ENCODE data around the gene NEK10. TPM values are rescaled to one million over a fixed set of nuclear protein-coding genes. Genes with fewer than 3 reads are reported as not detected.

Gene NEK10
- total RNA-seq, 1 experiment from 2014 or later = 0.66 TPM

DNA sequence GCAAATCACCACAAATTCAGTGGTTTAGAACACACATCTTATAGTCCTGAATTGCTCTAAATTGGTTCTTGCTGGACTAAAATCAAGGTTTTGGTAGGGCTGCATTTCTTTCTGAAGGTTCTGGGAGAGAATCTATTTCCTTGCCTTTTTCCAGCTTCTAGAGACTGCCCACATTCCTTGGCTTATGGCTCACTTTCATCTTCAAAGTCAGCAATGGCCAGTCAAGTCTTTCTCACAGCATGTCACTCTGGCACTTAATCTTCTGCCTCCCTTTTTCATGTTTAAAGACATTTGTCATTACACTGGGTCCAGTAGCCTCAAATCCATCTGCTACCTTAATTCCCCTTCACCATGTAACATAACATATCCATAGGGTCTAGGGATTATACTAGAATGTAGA lies 149.0 kb downstream of the NEK10 start:
- no peak overlapping the region for H2BK20ac ChIP-seq (ENCODE audit: low read depth, low read length, poor library complexity, severe bottlenecking)
- no peak overlapping the region for H4K8ac ChIP-seq (replicated peaks; ENCODE audit: insufficient read length, low read depth, low read length)
- no peaks in the 10 kb centered on the region for H3K4me1 ChIP-seq (ENCODE audit: insufficient read depth, low read length)
- no peak overlapping the region for H3K4ac ChIP-seq (ENCODE audit: low read depth, low read length)
- no peak overlapping the region for H4K5ac ChIP-seq (ENCODE audit: insufficient read length, low read depth, low read length)
- H3K23me2 ChIP-seq (ENCODE audit: insufficient read length, low read depth, low read length, poor library complexity, severe bottlenecking) = no peaks in the 10 kb centered on the region
- no peak overlapping the region for H3K23ac ChIP-seq (ENCODE audit: insufficient read length, low read depth, low read length)
- no peaks in the 10 kb centered on the region for H3K9me3 ChIP-seq (ENCODE audit: control insufficient read depth, low read depth, low read length)
- H3K4me3 Mint-ChIP-seq = no peak overlapping the region
- H4K91ac ChIP-seq (ENCODE audit: insufficient read length, low read depth, low read length) = no peak overlapping the region
- no peak overlapping the region for H3K18ac ChIP-seq (ENCODE audit: insufficient read length, low read depth, low read length)
- no peak overlapping the region for H2BK15ac ChIP-seq (ENCODE audit: low read depth, low read length)
- no peak overlapping the region for H3K4me2 ChIP-seq (ENCODE audit: insufficient read depth, insufficient read length, low read length)
- H3K36me3 Mint-ChIP-seq (ENCODE audit: insufficient read depth in 1 of 3, low read depth in 3 of 3) = peaks cover 0 to 5% (median 3%) of the 10 kb centered on the region in 3 experiments; a peak in 3 of 7 replicates
- H2BK120ac ChIP-seq (ENCODE audit: low read depth, low read length, poor library complexity, severe bottlenecking) = no peak overlapping the region
- H2BK5ac ChIP-seq (ENCODE audit: insufficient read length, low read length) = no peak overlapping the region
- no peak overlapping the region for H3K14ac ChIP-seq (ENCODE audit: insufficient read depth, low read length)
- DNase-seq = no peak
- no peak overlapping the region for H3K27ac ChIP-seq (ENCODE audit: insufficient read length, low read depth, low read length)
- H3K27me3 Mint-ChIP-seq (ENCODE audit: low read depth) = no peaks in the 10 kb centered on the region
- peaks cover 3 to 7% of the 10 kb centered on the region in 2 experiments for H3K4me1 Mint-ChIP-seq
- H3K79me2 ChIP-seq (ENCODE audit: insufficient read depth, low read length) = no peaks in the 10 kb centered on the region
- TF ChIP-seq, protein P1, sequence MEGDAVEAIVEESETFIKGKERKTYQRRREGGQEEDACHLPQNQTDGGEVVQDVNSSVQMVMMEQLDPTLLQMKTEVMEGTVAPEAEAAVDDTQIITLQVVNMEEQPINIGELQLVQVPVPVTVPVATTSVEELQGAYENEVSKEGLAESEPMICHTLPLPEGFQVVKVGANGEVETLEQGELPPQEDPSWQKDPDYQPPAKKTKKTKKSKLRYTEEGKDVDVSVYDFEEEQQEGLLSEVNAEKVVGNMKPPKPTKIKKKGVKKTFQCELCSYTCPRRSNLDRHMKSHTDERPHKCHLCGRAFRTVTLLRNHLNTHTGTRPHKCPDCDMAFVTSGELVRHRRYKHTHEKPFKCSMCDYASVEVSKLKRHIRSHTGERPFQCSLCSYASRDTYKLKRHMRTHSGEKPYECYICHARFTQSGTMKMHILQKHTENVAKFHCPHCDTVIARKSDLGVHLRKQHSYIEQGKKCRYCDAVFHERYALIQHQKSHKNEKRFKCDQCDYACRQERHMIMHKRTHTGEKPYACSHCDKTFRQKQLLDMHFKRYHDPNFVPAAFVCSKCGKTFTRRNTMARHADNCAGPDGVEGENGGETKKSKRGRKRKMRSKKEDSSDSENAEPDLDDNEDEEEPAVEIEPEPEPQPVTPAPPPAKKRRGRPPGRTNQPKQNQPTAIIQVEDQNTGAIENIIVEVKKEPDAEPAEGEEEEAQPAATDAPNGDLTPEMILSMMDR (conservative IDR thresholded peaks at IDR 0.05) = no peak
- peaks cover 0 to 3% of the 10 kb centered on the region in 2 experiments; a peak in 2 of 5 replicates for H3K9me3 Mint-ChIP-seq
- no peak overlapping the region for H2AK5ac ChIP-seq (ENCODE audit: insufficient read length, low read length)
- no peak overlapping the region for H3K27ac Mint-ChIP-seq
- no peak overlapping the region for H3K9ac ChIP-seq (ENCODE audit: extremely low read depth, insufficient read length, low read length)
- no peak overlapping the region for H2BK12ac ChIP-seq (ENCODE audit: insufficient read length, low read depth, low read length)
- no peaks in the 10 kb centered on the region for H3K27me3 ChIP-seq (ENCODE audit: insufficient read depth, low read length)
- no peak overlapping the region for H3K56ac ChIP-seq (ENCODE audit: insufficient read length, low read depth, low read length)
- H2AFZ ChIP-seq (ENCODE audit: low read length) = no peak overlapping the region
- no peaks in the 10 kb centered on the region for H3K79me1 ChIP-seq (ENCODE audit: insufficient read depth, low read depth, low read length, poor library complexity, severe bottlenecking)
- H4K20me1 ChIP-seq (ENCODE audit: control insufficient read depth, insufficient read depth, insufficient read length) = no peaks in the 10 kb centered on the region
- H3T11ph ChIP-seq (ENCODE audit: low read length) = no peak overlapping the region

Measured in H9 (cell line).